GM12878 (cell line): ENCODE results near the gene EEF2. TPM values are rescaled to one million over a fixed set of nuclear protein-coding genes. Genes with fewer than 3 reads are reported as not detected.

Experiments
- ATAC-seq: fragments of 200-7000 bp; cut with Tn5 transposase; 3 replicates; pipeline ENCODE4 v1.9.1; 2020; ENCODE audit warnings: mild to moderate bottlenecking, moderate library complexity
- BruUV-seq: library from RNA; stranded (reverse); fragments of 400-500 nt; replicated peaks from 2 replicates; lab custom pipeline; 2021; lab: Mats Ljungman, UMichigan
- CTCF ChIA-PET: fragments of 300-600 bp; sonication (Branson Sonifier 250); formaldehyde crosslinking; extraction: SDS; loops from one replicate; lab custom pipeline; 2021; ENCODE audit warnings: inconsistent platforms; lab: Yijun Ruan, JAX
- POLR2A ChIA-PET: fragments of 350-600 bp; formaldehyde crosslinking; extraction: SDS; loops from one replicate; lab custom pipeline; 2021; ENCODE audit warnings: inconsistent platforms; lab: Charles Lee
- RAD21 ChIA-PET: fragments of 300-600 bp; sonication (Branson Sonifier 250); formaldehyde crosslinking; loops from one replicate; lab custom pipeline; 2023; ENCODE audit warnings: antibody characterized with exemption; ENCODE audit not compliant: unreplicated experiment; lab: Charles Lee
- SMC1A ChIA-PET: fragments of 300-600 bp; sonication (Branson Sonifier 250); formaldehyde crosslinking; loops from one replicate; lab custom pipeline; 2023; ENCODE audit not compliant: unreplicated experiment, uncharacterized antibody; lab: Charles Lee
- DNase-seq: peaks from one replicate; pipeline ENCODE4 v3.0.0-alpha.2; 2011; ENCODE audit warnings: low read depth, low spot score
- FAIRE-seq: peaks from 3 replicates; lab custom pipeline; 2011; peaks lifted over from hg19 to GRCh38; lab: Jason Lieb, UNC
- H2AFZ ChIP-seq: 2 replicates; pipeline ENCODE4 v1.6.0; 2011; ENCODE audit warnings: low read depth, low read length, control low read depth; ENCODE audit not compliant: control insufficient read depth
- H3K27ac ChIP-seq: 2 replicates; pipeline ENCODE4 v1.5.1; 2011; ENCODE audit warnings: control low read depth; ENCODE audit not compliant: control insufficient read depth, insufficient read depth
- H3K27me3 ChIP-seq, 2 experiments: replicated peaks in 1 of 2; 2 replicates each; pipeline versions ENCODE4 v1.6.0 to v1.6.1; 2011; ENCODE audit warnings: low read length in 1 of 2; ENCODE audit not compliant: control insufficient read depth in 2 of 2, insufficient read depth in 2 of 2
- H3K36me3 ChIP-seq, 2 experiments: 2 replicates each; pipeline ENCODE4 v1.5.1; 2011; ENCODE audit warnings: low read length in 1 of 2; ENCODE audit not compliant: control insufficient read depth in 2 of 2, insufficient read depth in 2 of 2
- H3K4me1 ChIP-seq: 2 replicates; pipeline ENCODE4 v1.6.1; 2011; ENCODE audit warnings: mild to moderate bottlenecking, low read length, moderate library complexity, mixed read lengths; ENCODE audit not compliant: control insufficient read depth, insufficient read depth
- H3K4me2 ChIP-seq: 2 replicates; pipeline ENCODE4 v1.6.0; 2011; ENCODE audit warnings: control low read depth; ENCODE audit not compliant: control insufficient read depth, insufficient read depth
- H3K4me3 ChIP-seq: fragments of 200-600 bp; sonication (generic); 2 replicates; pipeline ENCODE4 v1.5.1; 2016
- H3K79me2 ChIP-seq: 2 replicates; pipeline ENCODE4 v1.6.0; 2011; ENCODE audit warnings: low read length; ENCODE audit not compliant: control insufficient read depth, insufficient read depth
- H3K9ac ChIP-seq: 2 replicates; pipeline ENCODE4 v1.8.0; 2011; ENCODE audit warnings: low read length, control low read depth, mixed read lengths; ENCODE audit not compliant: control insufficient read depth, insufficient read depth
- H3K9me3 ChIP-seq: replicated peaks from 3 replicates; pipeline ENCODE4 v1.5.1; 2011; ENCODE audit warnings: mild to moderate bottlenecking, low read length; ENCODE audit not compliant: control insufficient read depth, insufficient read depth
- H4K20me1 ChIP-seq: 2 replicates; pipeline ENCODE4 v1.6.0; 2011; ENCODE audit not compliant: control insufficient read depth, insufficient read depth
- POLR2AphosphoS2 ChIP-seq: IDR thresholded peaks from 2 replicates; pipeline ENCODE4 v1.6.1; 2011; ENCODE audit warnings: low read depth, mild to moderate bottlenecking, low read length, improper control_type of control experiment, moderate library complexity
- RB1 ChIP-seq: fragments of 450-650 bp; formaldehyde crosslinking; IDR thresholded peaks from 2 replicates; pipeline ENCODE4 v1.6.1; 2017; ENCODE audit warnings: mild to moderate bottlenecking, borderline replicate concordance
- SUPT20H ChIP-seq: IDR thresholded peaks from 2 replicates; pipeline ENCODE4 v1.6.1; 2011; ENCODE audit warnings: low read depth, mild to moderate bottlenecking, low read length, moderate library complexity, borderline replicate concordance; ENCODE audit not compliant: control insufficient read depth
- WGBS: methylation state at CpG from one replicate; pipeline ENCODE4 v1.1.6; 2016; ENCODE audit warnings: low lambda C conversion rate; ENCODE audit not compliant: insufficient replicate concordance, insufficient coverage; ENCODE audit errors: missing lambda C conversion rate; 5-methylcytosine and 5-hydroxymethylcytosine counted together
- in situ Hi-C: fragments of 300-500 bp; cut with MboI; formaldehyde crosslinking; loops from 9 replicates; pipeline ENCODE4 v1.14.3; 2018; ENCODE audit warnings: mixed read lengths
- intact Hi-C: fragments of 100-400 bp; cut with micrococcal nuclease; formaldehyde crosslinking; loops from one replicate; pipeline ENCODE4 v1.14.2; 2022; ENCODE audit not compliant: unreplicated experiment
- polyA plus RNA-seq, 11 experiments: library from polyadenylated mRNA; depleted of rRNA in 4 of 11; unstranded in 6 of 11; stranded (reverse) in 5 of 11; fragments of >200 nt; fragmentation: Nextera tagmentation in 4 of 11; fragmentation: Illumina TruSeq in 1 of 11; extraction: Ambion mirVana in 4 of 11; extraction: Trizol in 1 of 11; gene quantifications; 1 replicate in 1 of 11; 2 replicates in 10 of 11; pipeline versions ENCODE4 v1.2.1 to v1.2.3, GENCODE V29; 2011 to 2016; ENCODE audit warnings: inconsistent platforms in 2 of 11, missing spikeins in 2 of 11, low read depth in 1 of 11
- total RNA-seq, 4 experiments: library from RNA; depleted of rRNA in 3 of 4; stranded (reverse); fragments of >200 nt in 3 of 4; fragmentation: Illumina TruSeq in 1 of 4; extraction: Trizol in 1 of 4; gene quantifications; 2 replicates each; pipeline versions ENCODE4 v1.2.1 to v1.2.3, GENCODE V29; 2013 to 2021
- TF ChIP-seq, protein P1 (sequence below): IDR thresholded peaks from 2 replicates; pipeline ENCODE4 v1.6.1; 2012; ENCODE audit warnings: low read depth, low read length, improper control_type of control experiment

The EEF2 gene
- total and polyA plus RNA-seq, 10 of the 15 experiments (the other 5 are each of a cell fraction or from before 2014, with no cell fraction given): 280 to 3,491 (median 1,305) TPM

DNA sequence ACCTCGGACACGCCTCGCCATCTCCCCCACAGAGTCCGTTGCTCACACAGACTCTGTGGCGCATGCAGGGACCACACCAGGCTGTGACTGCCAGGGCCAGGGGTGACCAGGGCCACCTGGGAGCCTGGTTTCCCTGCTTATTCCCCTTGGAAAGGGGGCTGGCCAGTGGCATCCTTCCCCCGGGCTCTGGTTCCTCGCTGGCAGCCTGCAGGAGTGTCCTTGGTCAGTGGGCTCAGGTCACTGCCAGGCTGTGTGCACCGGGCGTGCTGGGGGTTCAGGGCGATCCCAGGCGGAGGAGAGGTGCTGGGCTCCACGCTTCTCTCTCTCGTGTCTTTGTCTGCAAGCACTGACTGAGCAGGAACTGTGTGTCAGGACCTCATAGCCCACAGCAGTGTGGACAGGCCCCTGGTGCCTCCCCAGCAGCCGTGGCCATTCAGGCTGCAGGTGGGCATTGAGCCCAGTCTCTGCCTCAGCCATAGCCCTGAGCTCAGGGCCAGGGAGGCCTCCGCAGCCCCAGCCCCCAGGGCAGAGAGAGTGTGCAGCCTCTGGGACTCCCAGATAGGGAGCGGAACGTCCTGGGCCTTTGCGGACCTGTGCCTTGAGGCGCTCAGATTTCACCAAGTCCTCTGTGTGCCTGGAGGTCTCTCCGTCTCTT, 28.8 kb upstream of the EEF2 start:
- Histone ChIP-seq H3K9me3 (no peaks in the 10 kb centered on the region), H3K4me2 (no peak overlapping the region), H3K4me3 (no peak overlapping the region), H3K27ac (no peak overlapping the region), H3K27me3 (no peaks in the 10 kb centered on the region), H2AFZ (no peak overlapping the region), H4K20me1 (no peaks in the 10 kb centered on the region), H3K9ac (no peak overlapping the region), H3K4me1 (0 out of 2 replicates have a peak, but pooled peaks cover 3% of the 10 kb centered on the region), H3K79me2 (peaks cover 19% of the 10 kb centered on the region), H3K36me3 (peaks cover 3 to 15% of the 10 kb centered on the region in 2 experiments; a peak in 3 of 4 replicates)
- TF ChIP-seq, protein P1, sequence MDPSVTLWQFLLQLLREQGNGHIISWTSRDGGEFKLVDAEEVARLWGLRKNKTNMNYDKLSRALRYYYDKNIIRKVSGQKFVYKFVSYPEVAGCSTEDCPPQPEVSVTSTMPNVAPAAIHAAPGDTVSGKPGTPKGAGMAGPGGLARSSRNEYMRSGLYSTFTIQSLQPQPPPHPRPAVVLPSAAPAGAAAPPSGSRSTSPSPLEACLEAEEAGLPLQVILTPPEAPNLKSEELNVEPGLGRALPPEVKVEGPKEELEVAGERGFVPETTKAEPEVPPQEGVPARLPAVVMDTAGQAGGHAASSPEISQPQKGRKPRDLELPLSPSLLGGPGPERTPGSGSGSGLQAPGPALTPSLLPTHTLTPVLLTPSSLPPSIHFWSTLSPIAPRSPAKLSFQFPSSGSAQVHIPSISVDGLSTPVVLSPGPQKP: no peak
- TF ChIP-seq SUPT20H (no peak), RB1 (no peak), POLR2AphosphoS2 (no peak)
- ChIA-PET CTCF (no interaction called here), RAD21 (no interaction called here), SMC1A (no interaction called here), POLR2A (no interaction called here)
- FAIRE-seq: no peak
- intact Hi-C loops (no loop called here), in situ Hi-C loops (no loop called here)
- no TSS peak for BruUV-seq
- no peak for ATAC-seq
- 95% methylated on average over 19 of the region's 20 CpGs for WGBS
- DNase-seq: no peak
